ENCODE measurements around the gene DUSP19.
"Not testable (repeated sequence)": the region's sequence is repeated elsewhere in the genome, so short reads cannot be mapped to it uniquely, and the experiment has no call there.

The DUSP19 gene, protein sequence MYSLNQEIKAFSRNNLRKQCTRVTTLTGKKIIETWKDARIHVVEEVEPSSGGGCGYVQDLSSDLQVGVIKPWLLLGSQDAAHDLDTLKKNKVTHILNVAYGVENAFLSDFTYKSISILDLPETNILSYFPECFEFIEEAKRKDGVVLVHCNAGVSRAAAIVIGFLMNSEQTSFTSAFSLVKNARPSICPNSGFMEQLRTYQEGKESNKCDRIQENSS

DNA sequence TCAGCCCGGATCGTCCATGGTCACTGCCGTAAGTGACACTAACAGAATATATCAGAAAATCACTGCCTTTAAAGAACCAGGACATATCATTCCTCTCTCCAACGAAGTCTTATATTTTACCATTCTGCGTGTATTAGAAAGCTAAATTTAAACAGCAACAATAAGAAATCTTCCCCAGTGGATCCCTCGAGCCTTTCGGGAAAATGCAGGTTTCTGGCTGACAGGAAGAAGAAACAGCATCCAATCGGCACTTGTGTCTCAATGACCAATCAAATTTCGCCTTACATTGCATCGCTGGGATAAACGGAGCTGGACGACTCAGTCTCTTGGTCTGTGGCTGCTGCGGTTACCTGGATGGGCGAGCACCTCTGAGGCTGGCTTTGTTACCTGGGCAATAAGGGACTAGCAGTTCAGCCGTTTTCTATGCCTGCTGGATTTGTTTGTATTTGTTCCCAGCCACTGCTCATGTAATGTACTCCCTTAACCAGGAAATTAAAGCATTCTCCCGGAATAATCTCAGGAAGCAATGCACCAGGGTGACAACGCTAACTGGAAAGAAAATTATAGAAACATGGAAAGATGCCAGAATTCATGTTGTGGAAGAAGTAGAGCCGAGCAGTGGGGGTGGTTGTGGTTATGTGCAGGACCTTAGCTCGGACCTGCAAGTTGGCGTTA lies at the start of gene DUSP19:
Gene DUSP19 (plus strand): TSS at position 284 of the 675 bp plus-strand sequence. CDS start 187 bp downstream, at position 471.
- peak; percentile 91 for DNase-seq

DNA sequence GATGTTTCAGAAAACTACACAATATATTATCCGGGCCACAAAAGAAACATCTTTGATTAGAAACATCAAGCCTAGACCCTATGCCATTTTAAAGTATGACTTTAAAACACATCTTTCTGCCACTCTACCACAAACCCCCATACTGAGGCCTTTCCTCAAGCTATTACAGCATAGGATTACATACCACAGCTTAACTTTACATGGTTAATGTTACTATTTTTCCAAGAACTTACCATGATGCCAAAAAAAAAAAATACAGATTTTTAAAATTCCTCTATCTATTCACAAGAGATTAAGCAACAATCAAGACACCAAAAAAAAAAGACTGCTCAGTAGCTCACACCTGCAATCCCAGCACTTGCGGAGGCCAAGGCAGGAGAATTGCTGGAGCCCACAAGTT lies 49.3 kb upstream of the DUSP19 start:
- DNase-seq, result no peak

DNA sequence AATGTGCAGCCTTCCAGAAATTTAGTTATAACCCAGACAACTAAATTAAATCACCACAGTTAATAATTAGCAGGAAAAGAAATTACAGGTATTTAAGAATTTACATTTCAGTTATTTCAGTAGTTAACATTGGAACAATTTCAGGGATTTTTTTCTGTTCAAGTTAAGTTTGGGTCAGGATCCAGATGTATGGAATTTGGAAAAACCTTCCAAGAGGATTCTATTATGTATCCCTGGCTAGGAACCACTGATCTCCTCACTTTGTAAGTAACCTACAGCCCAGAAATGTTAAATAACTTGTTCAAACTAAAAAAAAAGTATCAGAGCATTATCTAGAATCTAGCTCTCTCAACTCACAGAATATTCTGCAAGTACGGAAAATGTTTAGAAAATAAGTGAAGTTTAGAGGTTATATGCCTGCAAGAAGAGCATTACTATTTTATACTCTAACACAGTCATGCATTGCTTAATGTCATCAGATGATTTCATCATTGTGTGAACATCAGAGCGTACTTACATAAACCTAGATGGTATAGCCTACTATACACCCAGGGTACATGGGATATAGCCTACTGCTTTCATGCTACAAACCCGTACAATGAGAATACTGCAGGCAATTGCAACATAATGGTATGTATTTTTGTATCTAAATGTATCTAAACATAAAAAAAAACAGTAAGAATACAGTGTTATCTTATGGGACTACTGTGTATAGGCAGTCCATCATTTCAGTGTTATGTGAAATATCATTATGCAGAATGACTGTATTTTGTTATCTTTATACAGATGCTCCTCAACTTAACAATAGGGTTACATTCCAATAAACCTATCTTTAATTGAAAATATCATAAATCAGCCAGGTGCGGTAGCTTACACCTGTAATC lies 46.4 kb upstream of the DUSP19 start:
- DNase-seq, result no peak

DNA sequence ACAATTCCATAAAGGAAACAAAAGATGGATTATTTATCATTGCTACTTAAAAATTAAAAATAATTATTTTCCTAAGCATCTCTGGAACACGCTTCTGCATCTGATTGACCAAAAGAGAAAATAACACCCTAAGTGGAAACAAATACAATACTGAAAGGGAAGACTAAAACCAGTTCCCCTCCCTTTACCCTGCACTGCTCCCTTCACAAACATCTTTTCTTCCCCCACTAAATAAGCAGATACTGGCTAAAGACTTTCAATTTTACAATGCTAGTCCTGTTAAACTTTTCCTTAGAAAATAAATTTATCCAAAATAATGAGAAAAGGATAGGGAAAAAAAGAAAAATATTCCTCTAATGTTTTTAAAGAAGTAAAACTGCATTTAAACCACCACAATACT lies 44.6 kb upstream of the DUSP19 start:
- DNase-seq, result no peak

DNA sequence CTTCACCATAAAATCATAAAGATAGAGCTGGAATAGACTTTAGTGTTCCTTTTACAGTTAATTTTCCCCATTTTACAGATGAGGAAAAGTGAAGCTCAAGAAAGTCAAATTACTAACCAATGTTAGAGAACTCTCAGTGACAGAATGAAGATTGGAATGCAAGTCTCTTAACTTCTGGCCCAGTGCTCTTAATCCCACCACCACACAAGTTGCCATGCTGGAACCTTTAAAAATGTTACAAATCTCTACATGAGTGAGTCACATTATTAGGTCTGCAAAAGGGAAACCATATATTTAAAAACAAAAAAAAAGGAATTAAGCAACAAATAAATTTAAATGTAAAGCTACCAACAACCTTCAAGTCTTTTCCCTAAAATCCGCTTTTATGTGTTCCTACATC lies 43.7 kb upstream of the DUSP19 start:
- no peak for DNase-seq

DNA sequence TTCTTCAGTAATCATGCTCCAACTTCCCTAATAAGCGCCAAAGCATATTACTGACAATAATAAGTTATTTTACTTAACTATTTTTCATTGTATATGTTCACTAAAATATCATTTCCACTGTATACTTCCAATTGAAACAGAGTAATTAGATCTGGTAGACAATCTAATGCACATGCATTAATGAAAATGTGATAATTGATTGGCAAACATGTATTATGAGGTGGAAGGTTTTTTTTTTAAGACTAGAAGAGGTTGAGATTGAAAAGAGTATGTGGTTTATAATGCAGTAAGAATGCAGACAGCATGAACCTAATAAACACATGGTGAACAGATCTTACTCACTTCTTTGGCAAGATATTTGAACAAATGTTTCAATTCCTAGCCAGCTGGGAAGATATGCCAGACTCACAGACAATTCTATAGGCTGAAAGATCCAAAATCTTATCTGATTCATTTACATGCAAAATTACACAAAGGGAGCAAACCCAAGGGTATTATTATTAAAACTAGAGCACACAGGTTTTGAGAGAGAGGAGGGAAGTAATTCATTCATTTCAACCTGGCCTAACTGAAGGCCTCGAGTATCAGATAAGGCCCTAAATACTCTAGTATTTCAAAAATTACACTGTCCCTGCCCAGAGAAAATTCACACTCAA lies 43.1 kb upstream of the DUSP19 start:
- DNase-seq, result no peak

DNA sequence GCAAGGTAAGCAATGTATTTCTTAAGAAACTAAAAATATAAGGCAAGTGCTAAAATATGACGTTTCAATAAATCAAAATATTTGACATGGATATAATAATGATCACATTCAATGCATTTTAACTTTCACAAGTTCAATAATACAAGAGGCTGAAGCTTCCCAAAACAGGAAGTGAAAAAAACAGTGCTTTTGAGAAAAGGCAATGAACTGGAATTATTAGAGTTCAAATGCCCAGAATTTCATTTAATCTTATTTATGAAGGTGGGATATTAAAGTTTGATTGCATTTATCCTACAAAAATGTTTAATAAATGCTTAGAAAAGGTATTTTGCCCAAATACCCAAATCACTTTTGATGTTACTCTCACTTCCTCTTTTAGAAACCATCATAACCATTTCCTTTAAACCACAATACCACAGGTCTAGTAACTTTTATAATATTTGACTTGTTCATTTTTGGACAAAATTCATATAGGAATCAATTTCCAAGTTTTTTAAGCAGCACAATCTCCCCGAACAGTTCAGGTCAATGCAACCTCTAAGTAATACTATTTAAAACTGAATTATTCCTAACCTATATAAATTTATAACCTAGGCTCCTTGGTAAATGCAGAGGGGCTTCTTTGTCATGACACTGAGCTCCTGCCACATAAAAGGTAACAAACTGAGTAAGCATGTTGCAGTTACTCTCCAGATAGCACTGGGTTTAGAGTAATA lies 42.4 kb upstream of the DUSP19 start:
- peak; percentile 28 for DNase-seq

DNA sequence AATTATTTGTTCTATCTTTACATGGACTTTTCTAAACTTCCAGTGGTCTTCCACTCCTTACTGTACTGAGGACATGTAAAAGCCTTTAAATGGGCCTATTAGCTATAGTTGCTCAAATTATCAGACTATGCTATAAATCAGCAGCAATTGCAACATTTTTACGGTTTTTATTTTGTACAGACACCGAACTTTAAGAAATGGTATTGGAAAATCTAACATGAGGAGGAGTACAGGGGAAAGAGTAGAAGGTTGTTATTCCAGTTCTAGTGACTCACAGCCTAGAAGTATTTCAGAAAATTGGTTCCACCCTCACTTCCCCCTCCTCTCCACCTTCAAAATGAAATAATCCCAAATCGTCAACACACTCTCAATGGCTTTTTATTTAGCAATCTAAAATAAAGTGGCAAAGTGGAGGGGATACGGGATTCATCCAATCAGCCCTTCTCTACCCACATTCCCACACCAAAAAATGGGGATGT lies 41.4 kb upstream of the DUSP19 start:
- DNase-seq, result no peak

DNA sequence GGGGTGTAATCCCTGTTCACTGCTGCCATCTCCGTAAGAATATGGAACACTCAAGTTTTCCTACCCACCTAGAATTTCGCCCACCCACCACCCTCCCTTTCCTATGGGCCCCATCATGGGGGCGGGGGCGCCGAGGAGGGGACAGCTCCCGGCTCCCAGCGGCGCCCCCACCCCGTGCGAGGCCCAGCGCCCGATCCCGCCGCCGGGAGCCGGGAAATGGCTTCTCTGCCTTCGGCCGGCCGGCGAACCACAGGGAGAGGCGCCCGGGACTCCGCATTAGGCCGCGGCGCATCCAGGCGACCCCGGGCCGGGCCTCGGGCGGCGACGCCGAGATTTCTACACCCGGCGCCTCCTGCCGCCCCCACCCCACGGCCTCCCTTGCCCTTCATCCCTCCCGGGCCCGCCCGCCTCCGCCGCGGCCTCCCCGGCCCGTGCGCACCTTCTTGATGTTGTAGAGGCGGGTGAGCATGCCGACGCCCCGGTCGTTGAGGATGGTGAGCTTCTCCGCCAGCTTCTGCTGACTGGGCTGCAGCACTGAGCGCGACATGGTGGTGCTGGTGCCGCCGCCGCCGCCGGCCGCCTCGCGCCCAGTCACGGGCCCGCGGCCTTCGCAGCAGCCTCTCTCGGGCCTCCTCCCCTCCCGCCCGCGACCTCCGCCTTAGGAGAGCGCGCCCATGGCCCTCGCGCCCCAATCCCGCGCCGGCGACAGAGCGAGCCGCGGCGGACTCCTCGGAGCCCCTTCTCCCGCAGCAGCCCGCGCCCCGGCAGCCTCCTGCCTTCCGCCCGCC lies 40.8 kb upstream of the DUSP19 start:
- DNase-seq, result peak; percentile 52

DNA sequence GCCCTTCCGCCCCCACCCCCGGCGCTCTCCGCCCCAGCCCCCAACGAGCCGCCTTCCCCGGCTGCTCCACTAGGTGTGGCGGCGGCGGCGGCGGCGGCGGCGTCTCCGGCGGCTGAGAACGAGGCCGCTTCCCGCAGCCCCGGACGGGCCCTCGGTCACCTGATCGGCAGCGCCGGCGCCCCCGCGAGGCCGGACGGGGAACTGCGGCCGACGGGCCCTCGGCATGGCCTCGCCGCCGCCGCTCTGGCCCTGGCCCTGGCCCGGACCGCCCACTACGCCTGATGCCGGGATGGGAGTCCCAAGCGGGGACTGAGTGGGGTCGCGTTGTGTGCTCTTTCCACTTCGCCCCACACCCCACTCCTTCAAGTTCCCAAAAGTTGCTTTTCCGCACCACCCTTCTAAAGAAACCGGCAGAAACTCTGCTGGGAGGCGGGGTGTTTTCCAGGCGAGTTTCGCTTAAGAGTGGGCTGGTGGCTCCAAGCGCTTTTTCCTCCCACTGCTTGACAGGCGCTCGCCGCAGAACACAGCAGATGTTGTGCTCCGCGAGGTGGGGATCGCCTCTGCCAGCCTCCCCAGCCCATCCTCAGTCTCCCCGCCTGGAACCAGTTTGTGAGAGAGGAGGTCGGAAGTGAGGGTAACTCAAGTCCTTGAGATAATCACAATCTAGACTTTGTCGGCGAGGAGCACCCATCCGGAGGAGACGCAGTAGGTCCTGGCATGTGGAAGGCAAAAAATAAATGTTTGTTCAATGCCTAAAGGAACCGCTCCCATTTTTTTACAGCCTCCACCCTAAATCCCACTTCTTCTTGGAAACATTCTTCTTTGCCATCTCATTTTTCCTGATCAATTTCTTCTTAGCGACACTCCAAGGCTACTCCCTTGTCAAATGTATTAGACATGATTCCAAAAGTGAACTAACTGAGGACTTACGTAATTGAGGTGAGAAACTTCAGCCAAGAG lies 39.9 kb upstream of the DUSP19 start, which contains the start of gene NCKAP1:
Gene NCKAP1 (minus strand): TSS at position 117 of the 960 bp plus-strand sequence. CDS start 358 bp downstream, outside the sequence.
- peak; percentile 94 for DNase-seq

DNA sequence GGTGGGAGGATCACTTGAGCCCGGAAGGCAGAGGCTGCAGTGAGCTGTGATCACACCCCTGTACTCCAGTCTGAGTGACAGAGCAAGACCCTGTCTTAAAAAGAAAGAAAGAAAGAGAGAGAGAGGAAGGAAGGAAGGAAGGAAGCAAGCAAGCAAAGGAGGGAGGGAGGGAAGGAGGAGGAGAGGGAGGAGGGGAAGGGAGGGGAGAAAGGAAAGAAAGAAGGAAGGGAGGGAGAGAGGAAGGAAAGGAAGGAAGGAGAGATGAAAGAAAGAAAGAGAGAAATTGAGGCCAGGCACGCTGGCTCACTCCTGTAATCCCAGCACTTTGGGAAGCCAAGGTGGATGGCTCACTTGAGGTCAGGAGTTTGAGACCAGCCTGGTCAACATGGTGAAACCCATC lies 37.9 kb upstream of the DUSP19 start:
- DNase-seq, result no peak

DNA sequence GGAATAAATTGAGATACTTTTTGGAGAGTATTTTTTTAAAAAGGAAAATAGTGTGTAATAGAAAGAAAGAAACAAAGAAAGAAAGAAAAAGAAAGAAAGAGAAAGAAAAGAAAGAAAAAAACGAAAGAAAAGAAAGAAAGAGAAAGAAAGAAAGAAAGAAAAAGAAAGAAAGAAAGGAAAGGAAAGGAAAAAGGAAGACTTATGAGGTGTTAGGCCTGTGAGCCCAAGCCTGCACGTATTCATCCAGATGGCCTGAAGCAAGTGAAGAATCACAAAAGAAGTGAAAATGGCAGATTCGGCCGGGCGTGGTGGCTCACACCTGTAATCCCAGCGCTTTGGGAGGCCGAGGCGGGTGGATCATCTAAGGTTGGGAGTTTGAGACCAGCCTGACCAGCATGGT lies 35.0 kb upstream of the DUSP19 start:
- not testable (repeated sequence) for DNase-seq

DNA sequence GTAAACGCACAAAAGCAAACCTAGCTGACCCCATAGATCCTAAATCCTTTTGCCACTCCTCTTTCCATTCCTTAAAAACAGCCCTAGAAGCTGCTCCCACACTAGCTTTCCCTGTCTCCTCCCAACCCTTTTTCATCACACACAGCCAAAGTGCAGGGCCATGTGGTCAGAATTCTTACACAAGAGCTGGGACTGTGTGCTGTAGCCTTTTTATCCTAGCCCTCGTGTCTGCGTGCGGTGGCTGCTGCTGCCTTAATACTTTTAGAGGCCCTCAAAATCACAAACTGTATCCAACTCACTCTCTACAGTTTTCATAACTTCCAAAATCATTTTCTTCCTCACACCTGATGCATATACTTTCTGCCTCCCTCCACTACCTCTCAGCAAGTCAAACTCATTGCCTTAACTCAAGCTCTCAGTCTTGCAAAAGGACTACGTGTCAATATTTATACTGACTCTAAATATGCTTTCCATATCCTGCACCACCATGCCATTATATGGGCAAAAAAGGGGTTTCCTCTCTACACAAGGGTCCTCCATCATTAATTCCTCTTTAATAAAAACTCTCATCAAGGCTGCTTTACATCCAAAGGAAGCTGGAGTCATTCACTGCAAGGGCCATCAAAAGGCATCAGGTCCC lies 30.9 kb upstream of the DUSP19 start:
- DNase-seq, result not testable (repeated sequence)

DNA sequence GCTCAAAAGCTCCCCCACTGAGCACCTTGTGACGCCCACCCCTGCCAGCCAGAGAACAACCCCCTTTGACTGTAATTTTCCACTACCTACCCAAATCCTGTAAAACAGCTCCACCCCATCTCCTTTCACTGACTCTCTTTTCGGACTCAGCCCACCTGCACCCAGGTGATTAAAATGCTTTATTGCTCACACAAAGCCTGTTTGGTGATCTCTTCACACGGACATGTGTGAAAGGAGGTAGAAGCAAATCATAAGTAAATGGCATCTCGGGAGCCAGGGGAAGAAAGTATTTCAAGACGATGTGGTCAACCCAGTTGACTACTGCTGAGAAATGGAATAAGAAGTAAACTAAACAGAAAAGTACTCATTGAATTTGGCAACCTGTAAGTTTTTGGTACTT lies 29.1 kb upstream of the DUSP19 start:
- no peak for DNase-seq

DNA sequence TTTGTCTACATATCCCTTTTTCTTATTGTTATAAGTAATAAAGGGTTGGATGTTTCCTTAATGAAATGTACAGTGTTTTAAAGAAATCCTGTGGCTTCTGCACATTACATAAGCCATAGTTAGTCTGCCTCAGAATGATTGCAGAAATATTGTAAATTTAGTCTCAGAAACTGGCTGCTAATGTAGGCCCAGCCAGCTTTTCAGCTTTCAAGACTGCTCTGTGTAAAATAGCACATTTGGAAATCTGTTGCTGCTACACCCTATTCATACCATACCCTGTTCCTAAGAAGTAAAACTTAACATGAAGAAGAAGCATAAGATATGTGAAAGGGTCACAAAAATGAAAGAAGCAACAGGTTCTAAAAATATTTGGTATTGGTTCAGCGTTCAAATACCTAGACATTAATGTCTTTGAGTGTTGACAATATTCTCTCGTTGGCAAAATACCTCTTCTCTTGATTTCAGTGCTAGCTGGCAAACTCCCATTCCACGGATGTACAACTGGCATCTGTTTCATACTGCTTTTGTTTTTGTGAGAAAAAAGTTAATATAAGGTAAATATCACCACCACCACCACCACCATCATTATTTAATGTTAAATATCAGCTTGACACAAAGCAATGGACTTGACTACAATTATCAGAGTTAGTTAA lies 21.1 kb upstream of the DUSP19 start:
- no peak for DNase-seq

DNA sequence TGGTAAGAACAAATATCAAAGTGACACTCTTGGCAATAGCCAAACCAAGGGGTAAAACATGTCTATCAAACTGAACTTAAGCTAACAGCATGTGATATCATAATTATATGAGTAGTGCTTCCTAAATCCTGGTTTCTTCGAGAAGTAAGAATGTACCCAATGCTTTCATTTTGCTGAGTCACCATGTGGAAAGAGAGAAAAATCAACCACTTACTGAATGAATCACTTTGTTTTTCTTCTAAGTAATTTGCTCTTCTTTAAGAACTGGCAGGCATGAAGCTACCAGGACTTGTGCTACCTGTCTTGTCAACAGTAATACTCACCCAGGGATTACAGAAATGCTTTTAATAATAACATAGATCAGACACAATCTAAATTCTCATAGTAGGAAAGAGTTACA lies 19.0 kb upstream of the DUSP19 start:
- DNase-seq, result peak; percentile 20

DNA sequence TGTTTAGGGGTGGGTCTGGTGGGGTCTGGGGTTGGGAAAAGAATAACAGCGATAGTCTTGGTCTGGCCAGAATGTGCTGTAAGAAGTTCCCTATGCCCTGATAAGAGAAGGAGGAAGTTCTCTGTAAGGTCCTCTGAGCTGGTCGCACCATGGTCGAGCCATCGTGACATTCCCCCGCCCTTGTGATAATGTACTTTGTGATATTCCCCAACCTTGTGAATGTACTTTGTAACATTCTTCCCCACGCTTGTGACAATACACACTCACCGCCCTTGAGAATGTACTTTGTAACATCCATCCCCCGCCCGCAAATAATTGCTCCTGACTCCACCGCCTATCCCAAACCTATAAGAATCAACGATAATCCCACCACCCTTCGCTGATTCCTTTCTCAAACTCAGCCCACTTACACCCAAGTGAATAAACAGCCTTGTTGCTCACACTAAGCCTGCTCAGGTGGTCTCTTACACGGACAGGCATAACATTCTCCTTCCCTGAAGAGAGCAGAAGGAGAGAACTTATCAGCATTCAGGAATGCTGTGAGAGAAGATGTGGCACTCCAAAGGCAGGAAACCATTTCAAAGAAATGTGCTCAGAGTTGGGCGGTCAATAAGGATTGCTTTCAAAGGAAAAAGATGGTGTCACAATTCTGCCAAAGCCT lies 17.8 kb upstream of the DUSP19 start:
- no peak for DNase-seq

DNA sequence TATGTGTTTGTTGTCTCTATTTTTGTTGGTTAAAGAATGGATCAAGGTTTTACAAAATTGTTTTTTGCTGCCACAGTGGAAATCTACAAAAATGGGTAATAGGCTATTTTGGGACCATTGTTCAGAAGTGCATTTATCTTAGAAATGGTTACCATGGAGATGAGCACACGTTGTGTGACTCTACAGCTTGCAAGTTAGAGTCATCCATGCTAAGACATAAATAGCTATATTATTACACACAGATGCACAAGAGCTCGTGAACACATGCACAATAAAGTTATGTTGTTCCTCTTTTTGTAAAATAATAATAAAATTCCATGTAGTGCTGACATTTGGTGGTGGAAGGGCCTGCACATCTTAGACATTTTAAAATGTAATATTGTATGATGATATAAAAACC lies 15.5 kb upstream of the DUSP19 start:
- DNase-seq, result no peak

DNA sequence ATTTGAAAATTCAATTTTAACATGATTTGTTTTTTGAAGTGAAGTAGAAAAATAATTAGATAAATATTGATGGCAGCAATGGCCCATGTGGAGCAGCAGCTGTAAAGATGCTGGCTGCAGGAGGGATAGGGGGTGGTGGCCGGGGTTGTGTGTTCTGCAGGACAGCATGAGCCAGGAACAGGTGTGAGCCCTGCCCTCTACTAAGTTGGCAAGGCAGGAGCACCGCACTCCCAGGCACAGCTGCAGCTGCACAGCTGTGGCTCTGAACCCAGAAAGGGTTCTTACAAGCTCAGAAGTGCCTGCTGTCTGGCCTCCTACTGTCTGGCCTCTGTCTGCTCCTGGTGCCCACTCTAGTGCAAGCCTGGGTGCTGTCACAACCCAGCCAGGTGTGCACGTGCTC lies 10.0 kb upstream of the DUSP19 start:
- no peak for DNase-seq
